Neural progenitor cell (in vitro differentiated cells): Measurements from ENCODE around the gene AK8. TPM values are rescaled to one million over a fixed set of nuclear protein-coding genes. Genes with fewer than 3 reads are reported as not detected.
A peak's percentile ranks its signal among the peaks of the same experiment; 100 is the strongest.

Experiments
- DNase-seq: peaks from one replicate; pipeline ENCODE4 v3.0.0-alpha.2; 2016; ENCODE audit warnings: low spot score
- H2AFZ ChIP-seq: fragments of 200-600 bp; sonication (generic); replicated peaks from 2 replicates; pipeline ENCODE4 v1.6.1; 2016; ENCODE audit warnings: antibody characterized with exemption
- H3F3A ChIP-seq: fragments of 200-600 bp; sonication (generic); 2 replicates; pipeline ENCODE4 v1.6.1; 2016; ENCODE audit warnings: antibody characterized with exemption, low read depth
- H3K27ac ChIP-seq: fragments of 200-600 bp; sonication (generic); 2 replicates; pipeline ENCODE4 v1.5.1; 2016; ENCODE audit warnings: mild to moderate bottlenecking
- H3K27me3 ChIP-seq: fragments of 200-600 bp; sonication (generic); 2 replicates; pipeline ENCODE4 v1.6.1; 2016; ENCODE audit warnings: mild to moderate bottlenecking, moderate library complexity
- H3K36me3 ChIP-seq: fragments of 200-600 bp; sonication (generic); 2 replicates; pipeline ENCODE4 v1.5.1; 2016
- H3K4me1 ChIP-seq: fragments of 200-600 bp; sonication (generic); 2 replicates; pipeline ENCODE4 v1.6.1; 2016; ENCODE audit warnings: mixed run types
- H3K4me2 ChIP-seq: fragments of 200-600 bp; sonication (generic); 2 replicates; pipeline ENCODE4 v1.6.1; 2016
- H3K4me3 ChIP-seq: fragments of 200-600 bp; sonication (generic); 2 replicates; pipeline ENCODE4 v1.5.1; 2016
- H3K79me2 ChIP-seq: fragments of 200-600 bp; sonication (generic); 2 replicates; pipeline ENCODE4 v1.6.1; 2016; ENCODE audit warnings: low read depth
- H3K9ac ChIP-seq: fragments of 200-600 bp; sonication (generic); 2 replicates; pipeline ENCODE4 v1.6.1; 2016
- H3K9me3 ChIP-seq: fragments of 200-600 bp; sonication (generic); 2 replicates; pipeline ENCODE4 v1.5.1; 2016; ENCODE audit warnings: low read depth
- H4K20me1 ChIP-seq: fragments of 200-600 bp; sonication (generic); 2 replicates; pipeline ENCODE4 v1.6.1; 2016; ENCODE audit warnings: low read depth
- H3K27ac Mint-ChIP-seq: 3 replicates; pipeline ENCODE4 v1.8.0; 2021; ENCODE audit warnings: mixed read lengths
- H3K27me3 Mint-ChIP-seq: 2 replicates; pipeline ENCODE4 v1.8.0; 2022; ENCODE audit warnings: low read depth, mild to moderate bottlenecking, inconsistent platforms, moderate library complexity, mixed read lengths; ENCODE audit not compliant: insufficient read depth
- H3K36me3 Mint-ChIP-seq: 3 replicates; pipeline ENCODE4 v1.8.0; 2021; ENCODE audit warnings: mixed read lengths
- H3K4me1 Mint-ChIP-seq: 3 replicates; pipeline ENCODE4 v1.8.0; 2021; ENCODE audit warnings: mixed read lengths
- H3K4me3 Mint-ChIP-seq: 3 replicates; pipeline ENCODE4 v1.8.0; 2021; ENCODE audit warnings: mild to moderate bottlenecking, moderate library complexity, mixed read lengths
- H3K9me3 Mint-ChIP-seq: 3 replicates; pipeline ENCODE4 v1.8.0; 2020; ENCODE audit warnings: mixed read lengths
- CTCF ChIP-seq: fragments of 200-600 bp; sonication (generic); IDR thresholded peaks from 2 replicates; pipeline ENCODE4 v1.5.1; 2017; ENCODE audit warnings: antibody characterized with exemption, mild to moderate bottlenecking
- EZH2 ChIP-seq: fragments of 200-600 bp; sonication (generic); IDR thresholded peaks from 2 replicates; pipeline ENCODE4 v1.6.1; 2017; ENCODE audit warnings: antibody characterized with exemption, mild to moderate bottlenecking, moderate library complexity
- EZH2phosphoT487 ChIP-seq: fragments of 200-600 bp; sonication (generic); IDR thresholded peaks from 2 replicates; pipeline ENCODE4 v1.6.1; 2017; ENCODE audit warnings: antibody characterized with exemption
- total RNA-seq: library from RNA; depleted of rRNA; stranded (reverse); fragments of >200 nt; gene quantifications from 2 replicates; pipeline ENCODE4 v1.2.3, GENCODE V29; 2015; ENCODE audit warnings: low replicate concordance

Gene AK8
- total RNA-seq, 1 donor from 2014 or later: 0.43 TPM

- Histone ChIP-seq H4K20me1 (no peaks in the 10 kb centered on the region), H3K4me2 (no peak overlapping the region), H3K27ac (no peak overlapping the region), H3K9me3 (no peaks in the 10 kb centered on the region), H3K27me3 (peaks cover 20% of the 10 kb centered on the region), H2AFZ (no peak overlapping the region), H3K79me2 (no peaks in the 10 kb centered on the region), H3K4me3 (no peak overlapping the region), H3K9ac (no peak overlapping the region), H3K4me1 (no peaks in the 10 kb centered on the region), H3F3A (peaks cover 1% of the 10 kb centered on the region), H3K36me3 (no peaks in the 10 kb centered on the region)
- TF ChIP-seq EZH2phosphoT487 (no peak), EZH2 (no peak), CTCF (no peak)
- no peaks in the 10 kb centered on the region for H3K9me3 Mint-ChIP-seq
- H3K27ac Mint-ChIP-seq: no peak overlapping the region
- no peak overlapping the region for H3K4me3 Mint-ChIP-seq
- DNase-seq: no peak
- no peaks in the 10 kb centered on the region for H3K36me3 Mint-ChIP-seq
- peaks cover 6% of the 10 kb centered on the region for H3K4me1 Mint-ChIP-seq
- H3K27me3 Mint-ChIP-seq: peaks cover 6% of the 10 kb centered on the region
Measured at GRCh38 chr9:132873403-132873802, 4.7 kb downstream of the AK8 start.

- Histone ChIP-seq H3F3A (no peaks in the 10 kb centered on the region), H3K79me2 (no peaks in the 10 kb centered on the region), H3K4me1 (no peaks in the 10 kb centered on the region), H3K4me3 (no peak overlapping the region), H3K27me3 (no peaks in the 10 kb centered on the region), H3K27ac (no peak overlapping the region), H3K9me3 (no peaks in the 10 kb centered on the region), H4K20me1 (no peaks in the 10 kb centered on the region), H3K9ac (no peak overlapping the region), H3K4me2 (no peak overlapping the region), H3K36me3 (no peaks in the 10 kb centered on the region), H2AFZ (no peak overlapping the region)
- Mint-ChIP-seq H3K9me3 (no peaks in the 10 kb centered on the region), H3K4me3 (no peak overlapping the region), H3K36me3 (no peaks in the 10 kb centered on the region), H3K27ac (no peak overlapping the region), H3K4me1 (peaks cover 8% of the 10 kb centered on the region), H3K27me3 (peaks cover 2% of the 10 kb centered on the region)
- TF ChIP-seq CTCF: no peak
- no peak for TF ChIP-seq EZH2
- no peak for TF ChIP-seq EZH2phosphoT487
- DNase-seq: no peak
Measured at GRCh38 chr9:132869266-132869665, 8.8 kb downstream of the AK8 start.

- no peak overlapping the region for H2AFZ ChIP-seq
- H3K4me3 Mint-ChIP-seq: no peak overlapping the region
- no peak overlapping the region for H3K27ac ChIP-seq
- H3K36me3 ChIP-seq: no peaks in the 10 kb centered on the region
- H3K27me3 ChIP-seq: no peaks in the 10 kb centered on the region
- no peaks in the 10 kb centered on the region for H3K79me2 ChIP-seq
- no peaks in the 10 kb centered on the region for H3K9me3 ChIP-seq
- no peak overlapping the region for H3K4me2 ChIP-seq
- H3K9me3 Mint-ChIP-seq: no peaks in the 10 kb centered on the region
- H3K36me3 Mint-ChIP-seq: no peaks in the 10 kb centered on the region
- peak overlapping the region; percentile 50 for H3K27ac Mint-ChIP-seq
- H3K9ac ChIP-seq: no peak overlapping the region
- no peaks in the 10 kb centered on the region for H4K20me1 ChIP-seq
- H3K27me3 Mint-ChIP-seq: peaks cover 2% of the 10 kb centered on the region
- no peak overlapping the region for H3K4me3 ChIP-seq
- peaks cover 14% of the 10 kb centered on the region for H3K4me1 Mint-ChIP-seq
- no peaks in the 10 kb centered on the region for H3K4me1 ChIP-seq
- no peak for DNase-seq
- no peaks in the 10 kb centered on the region for H3F3A ChIP-seq
- TF ChIP-seq CTCF (no peak), EZH2 (no peak), EZH2phosphoT487 (no peak)
Measured at GRCh38 chr9:132866898-132867297, 11.2 kb downstream of the AK8 start.
